NCI-H1417 (cell line): ENCODE results near the gene ARRDC2.
"Not testable (repeated sequence)": the region's sequence is repeated elsewhere in the genome, so short reads cannot be mapped to it uniquely, and the experiment has no call there.

Source experiments
- DNase-seq, 3 experiments: peaks; one replicate each; lab custom pipeline; 2025; lab: John Stamatoyannopoulos, UW

Gene ARRDC2

GRCh38 chr19:17989425-17990094 is 18.4 kb upstream of the ARRDC2 start:
- no peak for DNase-seq

GRCh38 chr19:17993076-17993813 is 14.7 kb upstream of the ARRDC2 start:
- no peak for DNase-seq

- peak; percentile 49 to 79 (median 64) for DNase-seq
These were observed 11.1 kb upstream of the ARRDC2 start for GRCh38 chr19:17996826-17997316.

- DNase-seq = no peak
These were observed 9.8 kb upstream of the ARRDC2 start for GRCh38 chr19:17997969-17998826.

GRCh38 chr19:17998827-17999150 is 9.2 kb upstream of the ARRDC2 start:
- DNase-seq = no peak

- no peak for DNase-seq
These were observed 8.1 kb upstream of the ARRDC2 start for GRCh38 chr19:17999684-18000479.

- DNase-seq = no peak
These were observed 7.5 kb upstream of the ARRDC2 start for GRCh38 chr19:18000480-18000914.

GRCh38 chr19:18000915-18001776 is 6.8 kb upstream of the ARRDC2 start:
- DNase-seq = peak; percentile 35 to 89 (median 81)

- DNase-seq = no peak
These were observed 6.1 kb upstream of the ARRDC2 start for GRCh38 chr19:18001777-18002345.

- DNase-seq = no peak
These were observed 5.6 kb upstream of the ARRDC2 start for GRCh38 chr19:18002347-18002850.

GRCh38 chr19:18005750-18006149 is 2.2 kb upstream of the ARRDC2 start:
- DNase-seq = not testable (repeated sequence)

GRCh38 chr19:18007044-18007916 is 690 bp upstream of the ARRDC2 start:
- DNase-seq = peak; percentile 67 to 73 (median 73)

GRCh38 chr19:18008814-18009213 is 844 bp downstream of the ARRDC2 start:
- no peak for DNase-seq

- DNase-seq = no peak
These were observed 1.6 kb downstream of the ARRDC2 start for GRCh38 chr19:18009412-18010066.

GRCh38 chr19:18010149-18010548 is 2.2 kb downstream of the ARRDC2 start:
- DNase-seq = no peak

GRCh38 chr19:18013210-18014111 is 5.5 kb downstream of the ARRDC2 start:
- DNase-seq = no peak

GRCh38 chr19:18014197-18014596 is 6.2 kb downstream of the ARRDC2 start:
- DNase-seq = no peak
